Activated T-cell treated with anti-CD3 and anti-CD28 coated beads for 24 hours (primary cell): ENCODE measurements around the gene SSH2.

Experiments used
- DNase-seq: peaks from one replicate; pipeline ENCODE4 v3.0.0-alpha.2; 2020; ENCODE audit warnings: low read depth

SSH2 gene

GRCh38 chr17:29622337-29623282 is 307.4 kb downstream of the SSH2 start, which contains the start of gene CORO6:
Gene CORO6 (minus strand): TSS chr17:29622912. CDS start chr17:29621421, 1,491 bp downstream.
- peak; percentile 66 for DNase-seq

GRCh38 chr17:29621751-29622194 is 308.3 kb downstream of the SSH2 start:
- no peak for DNase-seq

- DNase-seq, result no peak
Measured at GRCh38 chr17:29620779-29621500, 309.1 kb downstream of the SSH2 start.

DNA sequence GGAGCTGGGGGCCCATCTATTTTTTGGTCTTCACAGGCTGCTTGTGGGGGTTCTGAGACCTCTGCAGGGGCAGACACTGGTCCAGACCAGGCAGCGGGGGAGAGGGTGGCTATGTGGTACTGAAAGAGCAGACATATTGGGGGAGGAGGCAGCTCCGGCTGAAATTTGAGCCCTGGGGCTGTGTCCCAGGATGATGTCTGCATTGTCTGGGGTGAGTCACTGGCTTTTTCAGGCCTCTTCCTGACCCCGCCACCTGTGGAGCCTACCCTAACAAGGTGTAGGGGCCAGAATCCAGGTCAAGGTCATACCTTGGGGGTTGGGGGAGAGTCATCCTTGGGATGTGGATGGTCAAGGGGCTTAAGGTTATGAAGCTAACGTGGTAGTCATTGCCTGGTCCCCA is 309.8 kb downstream of the SSH2 start:
- no peak for DNase-seq

DNA sequence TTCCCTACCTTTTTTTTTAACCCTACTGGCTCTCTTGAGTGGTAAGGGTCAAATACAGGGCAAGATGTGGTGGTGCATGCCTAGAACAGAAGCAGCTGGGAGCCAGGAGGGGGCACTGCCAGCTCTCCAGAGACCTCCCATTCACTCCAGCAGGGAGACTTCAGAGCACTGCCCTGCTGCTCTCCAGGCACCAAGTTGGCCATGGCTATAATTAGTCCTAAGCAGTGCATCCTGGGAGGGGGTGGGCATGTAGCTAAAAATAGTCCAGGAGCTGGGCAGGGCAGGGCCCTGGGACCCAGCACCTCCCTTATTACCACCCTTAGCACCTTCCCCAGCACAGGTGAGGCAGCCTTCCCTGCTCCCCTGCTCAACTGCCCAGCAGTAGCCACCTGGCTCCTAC is 310.8 kb downstream of the SSH2 start:
- DNase-seq, result no peak

DNA sequence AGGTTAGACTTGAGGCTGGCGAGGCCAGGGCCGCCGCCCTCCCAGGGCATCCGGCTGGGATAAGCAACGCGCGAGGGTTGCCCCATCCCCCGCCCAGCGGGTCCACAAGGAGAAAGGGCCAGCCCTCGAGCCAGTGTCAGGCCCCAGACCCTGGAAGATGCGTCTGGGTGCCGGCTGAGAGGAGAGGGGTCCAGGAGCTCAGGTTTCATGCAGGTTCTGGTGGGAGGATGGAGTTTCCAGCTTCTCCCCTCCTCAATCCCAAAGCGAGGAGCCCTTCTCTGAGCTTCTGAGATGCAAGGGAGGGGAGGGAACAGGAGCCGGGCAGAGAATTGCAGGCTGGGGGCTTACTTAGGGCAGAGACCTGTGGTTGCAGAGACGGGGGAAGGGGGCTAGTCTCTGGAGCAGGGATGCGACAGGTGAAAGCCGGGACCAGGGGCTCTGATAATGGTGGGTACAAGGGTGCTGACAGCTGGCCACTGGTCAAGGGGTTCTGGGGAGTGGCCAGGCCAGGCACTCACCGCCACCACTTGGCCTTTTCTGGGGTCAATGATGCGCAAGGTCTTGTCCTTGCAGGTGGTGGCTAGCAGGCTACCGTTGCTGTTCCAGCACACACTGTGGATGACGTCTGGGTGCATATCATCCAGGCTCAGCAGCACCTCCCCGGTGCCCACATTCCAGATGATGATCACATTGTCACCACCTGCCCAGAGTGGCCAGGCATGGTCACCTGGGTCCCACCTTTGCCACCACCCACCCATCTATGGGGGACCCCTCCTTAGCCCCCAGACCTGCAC is 311.6 kb downstream of the SSH2 start:
- DNase-seq, result no peak

DNA sequence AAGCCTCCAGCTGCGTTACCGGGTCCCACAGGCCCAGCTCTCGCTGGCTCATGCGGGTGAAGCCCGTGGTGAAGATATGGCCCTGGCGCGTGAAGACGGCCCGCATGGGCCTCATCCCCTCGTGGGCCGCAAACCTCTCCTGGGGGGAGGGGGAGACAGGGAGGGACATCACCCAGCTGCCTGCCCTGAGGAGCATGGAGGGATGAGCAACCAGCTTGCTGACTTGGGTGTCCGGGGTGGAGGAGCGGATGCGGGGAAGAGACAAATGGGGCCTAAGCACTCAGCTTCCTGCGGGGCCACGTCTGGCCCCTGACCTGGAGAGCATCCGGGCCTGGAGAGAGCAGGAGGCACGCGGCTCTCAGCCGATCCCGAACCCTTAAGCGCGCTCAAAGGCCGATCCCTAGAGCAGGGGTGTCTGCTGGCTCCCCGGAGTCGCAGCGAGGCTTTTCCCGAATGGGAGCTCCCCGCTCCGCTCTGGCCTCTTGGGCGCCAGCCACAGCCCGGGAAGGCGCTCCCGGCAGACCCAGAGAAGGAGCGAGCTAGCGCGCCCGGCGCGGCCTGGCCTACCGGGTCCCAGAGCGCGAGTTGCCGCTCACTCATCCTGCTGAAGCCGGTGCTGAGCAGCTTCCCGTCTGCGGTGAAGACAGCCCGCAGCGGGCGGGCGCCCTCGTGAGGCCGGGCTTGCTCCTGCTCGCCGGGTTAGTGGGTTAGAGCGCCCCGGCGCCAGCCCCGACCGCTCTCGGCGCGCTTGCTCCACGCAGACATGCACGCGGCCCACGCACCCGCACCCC is 312.4 kb downstream of the SSH2 start:
- DNase-seq, result peak; percentile 83

DNA sequence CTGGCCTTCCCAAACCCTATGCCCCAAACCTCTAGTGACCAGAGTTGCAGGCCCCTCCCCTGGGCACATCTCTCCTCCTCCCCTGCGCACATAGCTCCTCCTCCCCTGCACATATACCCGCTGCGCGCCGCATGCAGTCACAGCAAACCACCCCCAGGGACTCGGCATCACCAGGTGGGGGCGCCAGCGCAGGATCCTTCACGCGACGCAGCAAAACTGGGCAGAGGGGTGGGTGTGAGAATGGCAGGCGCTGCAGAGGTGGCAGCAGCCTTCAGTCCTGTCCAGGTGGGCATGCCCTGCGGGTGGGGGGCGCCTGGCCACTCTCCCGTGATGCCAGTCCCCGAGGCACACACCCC is 312.9 kb downstream of the SSH2 start:
- peak; percentile 86 for DNase-seq

DNA sequence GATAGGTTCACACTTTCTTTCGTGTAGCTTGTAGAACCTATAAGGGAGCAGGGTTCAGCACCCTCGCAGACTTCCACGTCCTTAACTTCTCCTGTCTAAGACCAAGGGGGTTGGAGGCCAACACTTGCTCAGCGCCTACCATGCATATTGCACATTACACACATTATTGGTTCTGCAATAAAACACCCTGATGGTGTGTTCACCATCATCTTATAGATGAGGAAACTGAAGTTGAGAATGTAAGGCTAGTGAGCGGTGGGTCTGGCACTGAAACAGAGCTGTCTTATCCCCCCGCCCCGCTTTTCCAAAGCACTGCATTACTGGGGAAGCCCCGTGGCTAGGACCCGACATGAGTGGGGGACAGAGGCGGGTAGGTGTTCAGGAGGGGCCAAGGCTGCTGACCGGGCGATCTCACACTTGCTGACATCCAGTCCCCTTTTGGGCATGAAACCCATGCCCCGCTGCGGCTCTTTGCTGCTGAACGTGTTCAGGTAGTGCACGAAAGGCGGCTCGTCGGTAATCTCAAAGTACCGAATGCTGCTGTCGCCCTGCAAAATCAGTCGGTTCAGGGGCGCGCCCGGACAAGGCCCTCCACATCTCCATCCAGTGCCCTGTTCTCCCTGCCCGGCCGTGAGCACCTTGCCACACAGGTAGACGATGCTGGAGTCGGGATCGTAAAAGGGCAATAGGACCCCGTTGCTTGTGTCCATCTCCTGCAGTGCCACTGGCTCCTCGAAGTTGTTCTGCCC is 313.6 kb downstream of the SSH2 start:
- no peak for DNase-seq

- DNase-seq, result peak; percentile 83
Measured at GRCh38 chr17:29615492-29616299, 314.3 kb downstream of the SSH2 start.

- no peak for DNase-seq
Measured at GRCh38 chr17:29615048-29615385, 315.0 kb downstream of the SSH2 start.

DNA sequence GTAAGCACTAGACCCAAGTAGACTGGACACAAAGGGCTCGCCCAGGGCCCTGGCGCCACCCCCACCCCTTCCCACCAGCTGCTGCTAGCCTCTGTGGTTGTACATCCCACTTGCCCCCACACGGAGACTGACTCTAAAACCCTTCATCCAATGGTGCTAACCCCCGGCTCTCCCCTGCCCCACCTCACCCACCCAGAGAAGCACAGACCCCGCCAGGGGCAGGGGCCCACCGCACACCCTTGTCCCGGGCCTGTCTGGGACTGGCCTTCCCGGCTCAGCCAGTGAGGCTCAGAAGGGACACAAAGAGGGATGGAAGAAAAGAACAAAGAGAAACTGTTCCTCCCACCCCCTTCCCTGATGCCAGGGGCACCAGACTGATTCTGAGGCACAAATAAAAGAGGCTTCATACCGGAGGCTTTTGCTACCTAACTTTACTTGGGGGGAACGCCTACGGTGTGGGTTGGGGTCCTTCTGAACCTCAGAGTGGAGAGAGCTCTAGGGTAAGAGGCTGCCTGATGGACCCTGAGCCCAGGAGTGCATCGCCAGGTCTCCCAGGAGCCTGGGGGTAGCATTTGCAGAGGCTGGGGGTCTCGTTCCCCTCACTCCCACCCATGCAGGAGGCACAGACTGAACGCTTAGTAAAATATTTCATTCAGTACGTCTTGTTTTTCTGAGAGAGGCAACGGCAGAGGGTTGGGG is 315.5 kb downstream of the SSH2 start:
- no peak for DNase-seq

DNA sequence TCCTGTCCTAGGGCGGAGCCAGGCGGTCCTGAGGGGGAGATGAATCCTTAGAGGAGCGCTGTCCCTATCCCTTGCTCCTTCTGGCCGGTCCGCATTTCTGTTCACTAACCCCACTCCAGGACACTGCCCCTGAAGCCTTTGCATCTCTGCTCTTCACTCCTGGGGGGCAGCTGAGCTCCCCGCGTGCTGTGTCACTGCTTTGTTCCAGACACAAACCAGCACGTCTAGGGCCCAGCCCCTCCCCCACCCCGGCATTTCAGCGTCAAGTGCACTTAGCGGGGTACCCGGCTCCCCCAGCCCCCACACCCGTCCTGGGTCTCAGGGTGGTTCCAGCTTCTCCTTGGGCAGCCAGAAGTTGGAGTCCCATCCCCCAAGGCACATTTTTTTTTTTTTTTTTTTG is 316.2 kb downstream of the SSH2 start:
- DNase-seq, result no peak

DNA sequence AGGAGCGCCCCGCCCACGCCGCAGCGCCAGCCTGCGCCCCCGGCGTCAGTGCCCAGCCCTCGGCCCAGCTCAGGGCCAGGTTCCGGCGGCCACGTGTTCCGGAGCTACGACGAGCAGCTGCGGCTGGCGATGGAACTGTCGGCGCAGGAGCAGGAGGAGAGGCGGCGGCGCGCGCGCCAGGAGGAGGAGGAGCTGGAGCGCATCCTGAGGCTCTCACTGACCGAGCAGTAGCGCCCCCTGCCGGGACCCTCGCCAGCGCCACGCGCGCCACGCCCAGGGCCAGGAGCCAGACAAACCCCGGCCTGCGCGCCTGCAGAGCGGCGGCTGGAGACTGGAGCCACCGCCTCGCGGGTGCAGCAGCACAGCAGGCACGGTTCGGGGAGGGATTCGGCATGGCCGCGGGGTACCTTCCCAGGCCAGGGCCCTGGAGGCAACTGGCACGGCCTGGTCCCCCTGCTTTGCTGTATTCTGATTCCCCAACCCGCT is 316.6 kb downstream of the SSH2 start:
- DNase-seq, result peak; percentile 91

DNA sequence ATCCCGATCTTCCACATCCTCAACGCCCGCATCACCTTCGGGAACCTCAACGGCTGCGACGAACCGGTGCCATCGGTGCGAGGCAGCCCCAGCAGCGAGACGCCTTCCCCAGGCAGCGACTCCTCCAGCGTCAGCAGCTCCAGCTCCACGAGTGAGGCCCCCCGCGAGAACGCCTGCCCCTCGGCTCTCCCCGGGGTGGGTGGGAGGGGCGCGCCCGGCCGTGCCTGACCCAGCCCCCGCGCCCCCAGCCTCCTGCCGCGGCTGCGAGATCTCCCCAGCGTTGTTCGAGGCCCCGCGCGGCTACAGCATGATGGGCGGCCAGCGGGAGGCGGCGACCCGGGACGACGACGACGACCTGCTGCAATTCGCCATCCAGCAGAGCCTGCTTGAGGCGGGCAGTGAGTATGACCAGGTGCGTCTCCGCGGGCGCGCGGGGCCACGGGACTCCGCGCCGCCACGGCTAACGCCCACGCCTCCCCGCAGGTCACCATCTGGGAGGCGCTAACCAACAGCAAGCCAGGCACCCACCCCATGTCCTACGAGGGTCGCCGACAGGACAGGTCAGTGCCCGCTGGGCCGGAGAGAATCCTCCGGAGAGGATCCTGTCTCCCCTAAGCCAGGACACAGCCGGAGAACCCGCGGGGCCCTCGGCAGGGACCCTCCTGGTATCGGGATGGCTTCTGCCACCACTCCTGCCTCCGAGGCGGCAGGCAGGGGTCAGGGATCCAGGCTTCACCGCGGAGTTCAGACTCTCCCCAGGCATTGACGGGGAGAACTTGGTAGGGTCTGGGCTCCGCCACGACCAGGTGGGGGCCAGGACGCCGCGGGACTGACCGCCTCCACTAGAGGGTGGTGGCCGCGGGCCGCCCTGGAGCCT is 317.4 kb downstream of the SSH2 start:
- no peak for DNase-seq

DNA sequence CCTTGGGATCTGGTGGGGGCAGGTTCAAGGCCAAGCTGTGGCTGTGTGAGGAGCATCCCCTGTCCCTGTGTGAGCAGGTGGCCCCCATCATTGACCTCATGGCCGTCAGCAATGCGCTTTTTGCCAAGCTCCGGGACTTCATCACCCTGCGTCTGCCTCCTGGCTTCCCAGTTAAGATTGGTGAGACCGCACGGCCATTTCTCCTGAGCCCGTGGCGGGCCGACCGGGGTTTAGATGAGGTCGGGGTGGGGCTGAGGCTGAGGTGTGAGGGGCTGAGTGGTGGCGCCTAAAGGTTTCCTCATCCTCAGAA is 318.0 kb downstream of the SSH2 start:
- no peak for DNase-seq

GRCh38 chr17:29611351-29612093 is 318.5 kb downstream of the SSH2 start:
- DNase-seq, result no peak

DNA sequence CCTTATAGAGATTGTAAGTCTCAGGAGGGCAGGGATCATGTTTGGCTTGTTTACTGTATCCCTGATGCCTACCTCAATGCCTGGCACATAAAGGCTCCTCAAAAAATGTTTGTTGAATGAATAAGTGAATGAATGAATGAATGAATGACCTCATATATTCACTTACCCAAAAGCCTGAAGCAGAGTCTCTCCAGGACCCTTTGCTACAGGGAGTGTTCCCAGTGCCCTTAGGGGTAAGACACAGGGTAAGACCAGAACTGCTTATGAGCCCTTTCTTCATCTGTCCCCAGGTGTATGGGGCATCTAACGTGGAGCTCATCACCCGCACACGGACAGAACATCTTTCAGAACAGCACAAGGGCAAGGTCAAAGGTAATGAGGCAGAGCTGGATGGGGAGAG is 319.6 kb downstream of the SSH2 start:
- DNase-seq, result no peak
